SH-SY5Y (cell line): ENCODE results near the gene NEDD4L.

Experiments used
- GATA2 ChIP-seq: IDR thresholded peaks from 2 replicates; pipeline ENCODE4 v1.6.1; 2011; ENCODE audit warnings: mild to moderate bottlenecking, low read depth, low read length
- GATA3 ChIP-seq: IDR thresholded peaks from 2 replicates; pipeline ENCODE4 v1.6.1; 2011; ENCODE audit warnings: low read depth, mild to moderate bottlenecking, low read length, moderate library complexity

DNA sequence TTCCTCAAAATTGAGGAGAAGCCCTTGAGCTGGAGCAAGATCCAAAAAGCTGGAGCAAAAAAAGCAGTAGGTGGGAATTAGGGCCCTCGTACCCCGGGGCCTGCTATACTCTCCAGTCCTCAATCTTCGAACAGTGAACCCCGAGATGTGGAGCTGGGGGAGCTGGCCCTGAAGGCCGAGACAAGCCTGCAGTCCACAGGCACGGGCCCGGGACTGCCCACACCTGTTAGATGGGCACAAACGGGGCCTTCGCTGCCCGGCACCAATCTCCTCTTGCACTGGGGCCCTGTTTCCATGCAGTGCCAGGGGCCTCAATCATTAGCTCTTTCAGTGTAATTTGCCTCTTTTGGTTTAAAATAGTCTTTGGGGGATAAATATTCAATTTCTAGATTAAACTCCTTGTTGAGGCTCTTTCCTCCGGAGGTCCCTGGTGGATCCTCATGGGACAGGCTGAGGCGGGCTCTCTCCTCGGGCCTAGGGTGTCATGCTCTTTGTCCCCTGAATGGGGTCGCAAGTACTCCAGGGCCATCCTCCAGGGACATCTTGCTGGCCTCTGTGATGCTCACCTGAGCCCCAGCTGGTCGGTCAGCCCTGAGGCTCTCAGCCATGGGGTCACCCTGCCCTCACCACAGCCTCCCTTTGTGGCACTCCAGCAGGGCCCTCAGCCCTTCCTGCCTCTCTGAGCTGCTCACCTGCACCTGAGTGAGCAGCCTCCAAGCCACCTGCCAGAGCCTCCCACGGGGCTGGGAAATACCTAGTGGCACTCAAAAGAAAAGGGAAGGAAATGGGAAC is 361.3 kb downstream of the NEDD4L start:
- TF ChIP-seq GATA3 (no peak), GATA2 (no peak)
